RWPE2 (cell line): ENCODE data around the gene TECRL.
A peak's percentile ranks its signal among the peaks of the same experiment; 100 is the strongest.

Source experiments
- ATAC-seq: fragments of 200-7000 bp; cut with Tn5 transposase; 3 replicates; pipeline ENCODE4 v1.9.1; 2021; ENCODE audit warnings: low read depth
- DNase-seq: peaks from one replicate; pipeline ENCODE4 v3.0.0-alpha.2; 2020; ENCODE audit warnings: low spot score
- H3K27ac ChIP-seq: fragments of 450-650 bp; 2 replicates; pipeline ENCODE4 v1.5.1; 2017; ENCODE audit warnings: mild to moderate bottlenecking; ENCODE audit not compliant: poor library complexity, severe bottlenecking
- H3K27me3 ChIP-seq: fragments of 250-450 bp; sonication (Bioruptor Pico); 2 replicates; pipeline ENCODE4 v1.5.1; 2021; ENCODE audit warnings: mild to moderate bottlenecking, moderate library complexity; ENCODE audit not compliant: insufficient read depth, poor library complexity, severe bottlenecking
- H3K36me3 ChIP-seq: fragments of 250-450 bp; sonication (Bioruptor Pico); 2 replicates; pipeline ENCODE4 v1.5.1; 2020; ENCODE audit warnings: low read depth, mild to moderate bottlenecking, moderate library complexity
- H3K4me1 ChIP-seq: fragments of 250-450 bp; sonication (Bioruptor Pico); 2 replicates; pipeline ENCODE4 v1.5.1; 2021; ENCODE audit warnings: mild to moderate bottlenecking, moderate library complexity; ENCODE audit not compliant: insufficient read depth, poor library complexity, severe bottlenecking
- H3K4me3 ChIP-seq: fragments of 250-450 bp; sonication (Bioruptor Pico); 2 replicates; pipeline ENCODE4 v1.5.1; 2021; ENCODE audit warnings: mild to moderate bottlenecking, moderate library complexity; ENCODE audit not compliant: severe bottlenecking
- H3K9me3 ChIP-seq: fragments of 250-450 bp; sonication (Bioruptor Pico); 2 replicates; pipeline ENCODE4 v1.5.1; 2021; ENCODE audit warnings: mild to moderate bottlenecking, moderate library complexity; ENCODE audit not compliant: severe bottlenecking
- CTCF ChIP-seq: fragments of 450-650 bp; IDR thresholded peaks from one replicate; pipeline ENCODE4 v1.5.1; 2017; ENCODE audit warnings: mild to moderate bottlenecking, moderate library complexity; ENCODE audit not compliant: poor library complexity, severe bottlenecking

TECRL gene

GRCh38 chr4:64409300-64409699, at the start of gene TECRL:
Gene TECRL (minus strand): TSS chr4:64409450. CDS start chr4:64409351, 99 bp downstream.
- DNase-seq = no peak
- H3K27ac ChIP-seq = no peak within 1 kb of the TSS
- H3K9me3 ChIP-seq = no peaks in the 10 kb centered on the region
- no peaks in the 10 kb centered on the region for H3K36me3 ChIP-seq
- ATAC-seq = no peak
- no peaks in the 10 kb centered on the region for H3K27me3 ChIP-seq
- H3K4me3 ChIP-seq = no peak within 1 kb of the TSS
- no peaks in the 10 kb centered on the region for H3K4me1 ChIP-seq
- TF ChIP-seq CTCF = no peak

- H3K4me3 ChIP-seq = no peak overlapping the region
- H3K4me1 ChIP-seq = no peaks in the 10 kb centered on the region
- no peak for ATAC-seq
- no peak for DNase-seq
- H3K27ac ChIP-seq = no peak overlapping the region
- no peaks in the 10 kb centered on the region for H3K9me3 ChIP-seq
- TF ChIP-seq CTCF = no peak
- H3K27me3 ChIP-seq = no peaks in the 10 kb centered on the region
- H3K36me3 ChIP-seq = no peaks in the 10 kb centered on the region
These were observed 23.4 kb upstream of the TECRL start for GRCh38 chr4:64432674-64433073.

- H3K27me3 ChIP-seq = no peaks in the 10 kb centered on the region
- DNase-seq (no peak), ATAC-seq (no peak)
- H3K4me3 ChIP-seq = no peak overlapping the region
- H3K4me1 ChIP-seq = no peaks in the 10 kb centered on the region
- no peak overlapping the region for H3K27ac ChIP-seq
- no peaks in the 10 kb centered on the region for H3K9me3 ChIP-seq
- TF ChIP-seq CTCF = no peak
- H3K36me3 ChIP-seq = no peaks in the 10 kb centered on the region
These were observed 21.7 kb upstream of the TECRL start for GRCh38 chr4:64430933-64431332.

- no peak overlapping the region for H3K4me3 ChIP-seq
- no peaks in the 10 kb centered on the region for H3K9me3 ChIP-seq
- no peak for TF ChIP-seq CTCF
- H3K27me3 ChIP-seq = no peaks in the 10 kb centered on the region
- no peaks in the 10 kb centered on the region for H3K4me1 ChIP-seq
- DNase-seq (no peak), ATAC-seq (peak; percentile 63; the same call in 2 of the 3 replicates)
- H3K27ac ChIP-seq = no peak overlapping the region
- no peaks in the 10 kb centered on the region for H3K36me3 ChIP-seq
These were observed 8.7 kb upstream of the TECRL start for GRCh38 chr4:64417974-64418373.

- H3K27me3 ChIP-seq = no peaks in the 10 kb centered on the region
- no peaks in the 10 kb centered on the region for H3K36me3 ChIP-seq
- H3K4me1 ChIP-seq = no peaks in the 10 kb centered on the region
- TF ChIP-seq CTCF = no peak
- H3K4me3 ChIP-seq = no peak overlapping the region
- ATAC-seq (no peak), DNase-seq (no peak)
- H3K27ac ChIP-seq = no peak overlapping the region
- H3K9me3 ChIP-seq = no peaks in the 10 kb centered on the region
These were observed 2.2 kb downstream of the TECRL start for GRCh38 chr4:64407000-64407399.
